ENCODE data around the gene WSCD1.

DNA sequence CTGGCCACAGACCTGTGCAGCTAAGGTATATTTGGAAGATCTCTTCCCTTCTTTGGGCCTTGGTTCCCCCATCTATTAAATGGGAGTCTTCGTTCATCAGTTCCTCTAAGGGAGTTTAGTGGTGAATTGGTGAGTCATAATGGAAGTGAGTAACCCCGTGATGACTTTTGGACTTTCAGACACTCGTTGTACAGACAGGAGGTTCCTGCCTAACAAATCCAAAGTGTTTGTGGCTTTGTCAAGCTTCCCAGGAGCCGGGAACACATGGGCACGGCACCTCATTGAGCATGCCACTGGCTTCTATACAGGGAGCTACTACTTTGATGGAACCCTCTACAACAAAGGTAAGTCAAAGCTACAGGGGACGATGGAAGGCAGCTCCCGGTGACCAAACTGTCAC is 40.4 kb downstream of the WSCD1 start:
- TF ChIP-seq, protein P1, sequence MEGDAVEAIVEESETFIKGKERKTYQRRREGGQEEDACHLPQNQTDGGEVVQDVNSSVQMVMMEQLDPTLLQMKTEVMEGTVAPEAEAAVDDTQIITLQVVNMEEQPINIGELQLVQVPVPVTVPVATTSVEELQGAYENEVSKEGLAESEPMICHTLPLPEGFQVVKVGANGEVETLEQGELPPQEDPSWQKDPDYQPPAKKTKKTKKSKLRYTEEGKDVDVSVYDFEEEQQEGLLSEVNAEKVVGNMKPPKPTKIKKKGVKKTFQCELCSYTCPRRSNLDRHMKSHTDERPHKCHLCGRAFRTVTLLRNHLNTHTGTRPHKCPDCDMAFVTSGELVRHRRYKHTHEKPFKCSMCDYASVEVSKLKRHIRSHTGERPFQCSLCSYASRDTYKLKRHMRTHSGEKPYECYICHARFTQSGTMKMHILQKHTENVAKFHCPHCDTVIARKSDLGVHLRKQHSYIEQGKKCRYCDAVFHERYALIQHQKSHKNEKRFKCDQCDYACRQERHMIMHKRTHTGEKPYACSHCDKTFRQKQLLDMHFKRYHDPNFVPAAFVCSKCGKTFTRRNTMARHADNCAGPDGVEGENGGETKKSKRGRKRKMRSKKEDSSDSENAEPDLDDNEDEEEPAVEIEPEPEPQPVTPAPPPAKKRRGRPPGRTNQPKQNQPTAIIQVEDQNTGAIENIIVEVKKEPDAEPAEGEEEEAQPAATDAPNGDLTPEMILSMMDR (IDR thresholded peaks at IDR 0.05; ENCODE audit: low read depth, low read length), result no peak
- TF ChIP-seq EZH2phosphoT487 (IDR thresholded peaks at IDR 0.05; ENCODE audit: low read depth), result no peak
